ENCODE data around the gene CSTPP1. TPM values are rescaled to one million over a fixed set of nuclear protein-coding genes. Genes with fewer than 3 reads are reported as not detected.

CSTPP1 gene
- total RNA-seq, 1 donor from 2014 or later = 30.0 TPM

- Mint-ChIP-seq H3K4me3 (ENCODE audit: unreplicated experiment) (no peak overlapping the region), H3K4me1 (ENCODE audit: unreplicated experiment) (peaks cover 8% of the 10 kb centered on the region)
- no peak for DNase-seq (ENCODE audit: low spot score)
These were observed 167.8 kb downstream of the CSTPP1 start for GRCh38 chr11:47104261-47104950.

GRCh38 chr11:47105541-47105940 is 169.0 kb downstream of the CSTPP1 start:
- no peak for DNase-seq (ENCODE audit: low spot score)
- Mint-ChIP-seq H3K27me3 (ENCODE audit: unreplicated experiment) (no peaks in the 10 kb centered on the region), H3K4me1 (ENCODE audit: unreplicated experiment) (peaks cover 8% of the 10 kb centered on the region), H3K4me3 (ENCODE audit: unreplicated experiment) (no peak overlapping the region), H3K36me3 (ENCODE audit: low read depth, unreplicated experiment) (no peaks in the 10 kb centered on the region), H3K27ac (ENCODE audit: unreplicated experiment) (no peak overlapping the region), H3K9me3 (ENCODE audit: unreplicated experiment) (no peaks in the 10 kb centered on the region)
- no peak for TF ChIP-seq CTCF (IDR thresholded peaks at IDR 0.05; ENCODE audit: unreplicated experiment)

More at GRCh38 chr11:47104261-47104950, 167.8 kb downstream of the CSTPP1 start:
- Mint-ChIP-seq H3K36me3 (ENCODE audit: low read depth, unreplicated experiment) (no peaks in the 10 kb centered on the region), H3K27me3 (ENCODE audit: unreplicated experiment) (no peaks in the 10 kb centered on the region), H3K9me3 (ENCODE audit: unreplicated experiment) (no peaks in the 10 kb centered on the region), H3K27ac (ENCODE audit: unreplicated experiment) (no peak overlapping the region)
- no peak for TF ChIP-seq CTCF (IDR thresholded peaks at IDR 0.05; ENCODE audit: unreplicated experiment)

- no peak for DNase-seq (ENCODE audit: low spot score)
- H3K4me3 Mint-ChIP-seq (ENCODE audit: unreplicated experiment) = no peak overlapping the region
- no peak overlapping the region for H3K27ac Mint-ChIP-seq (ENCODE audit: unreplicated experiment)
- no peaks in the 10 kb centered on the region for H3K9me3 Mint-ChIP-seq (ENCODE audit: unreplicated experiment)
- no peaks in the 10 kb centered on the region for H3K36me3 Mint-ChIP-seq (ENCODE audit: low read depth, unreplicated experiment)
- no peaks in the 10 kb centered on the region for H3K27me3 Mint-ChIP-seq (ENCODE audit: unreplicated experiment)
- no peak for TF ChIP-seq CTCF (IDR thresholded peaks at IDR 0.05; ENCODE audit: unreplicated experiment)
- peaks cover 8% of the 10 kb centered on the region for H3K4me1 Mint-ChIP-seq (ENCODE audit: unreplicated experiment)
These were observed 169.4 kb downstream of the CSTPP1 start for GRCh38 chr11:47105974-47106373.

GRCh38 chr11:47106798-47107411 is 170.3 kb downstream of the CSTPP1 start:
- no peak for DNase-seq (ENCODE audit: low spot score)
- Mint-ChIP-seq H3K4me3 (ENCODE audit: unreplicated experiment) (no peak overlapping the region), H3K27ac (ENCODE audit: unreplicated experiment) (no peak overlapping the region)

More at GRCh38 chr11:47106798-47107411, 170.3 kb downstream of the CSTPP1 start:
- H3K4me1 Mint-ChIP-seq (ENCODE audit: unreplicated experiment) = peaks cover 4% of the 10 kb centered on the region
- TF ChIP-seq CTCF (IDR thresholded peaks at IDR 0.05; ENCODE audit: unreplicated experiment) = no peak
- peaks cover under 1% of the 10 kb centered on the region for H3K27me3 Mint-ChIP-seq (ENCODE audit: unreplicated experiment)
- peaks cover 4% of the 10 kb centered on the region for H3K36me3 Mint-ChIP-seq (ENCODE audit: low read depth, unreplicated experiment)
- H3K9me3 Mint-ChIP-seq (ENCODE audit: unreplicated experiment) = no peaks in the 10 kb centered on the region

All from endothelial cell (in vitro differentiated cells).